Endothelial cell of umbilical vein (primary cell): ENCODE results near the gene P2RY8. TPM values are rescaled to one million over a fixed set of nuclear protein-coding genes. Genes with fewer than 3 reads are reported as not detected.

Experiments
- BruUV-seq: library from RNA; stranded (reverse); fragments of 400-500 nt; replicated peaks from 2 replicates; lab custom pipeline; 2021; lab: Mats Ljungman, UMichigan
- CTCF ChIA-PET: fragments of 300-600, 350-600 bp; sonication (Branson Sonifier 250); formaldehyde crosslinking; loops from one replicate; lab custom pipeline; 2021; ENCODE audit warnings: antibody characterized with exemption, inconsistent platforms; lab: Charles Lee
- POLR2A ChIA-PET: fragments of 300-600, 350-600 bp; sonication (Branson Sonifier 250); formaldehyde crosslinking; loops from one replicate; lab custom pipeline; 2021; ENCODE audit warnings: antibody characterized with exemption, inconsistent platforms; lab: Charles Lee
- DNase-seq: peaks from one replicate; pipeline ENCODE4 v3.0.0-alpha.2; 2011; ENCODE audit warnings: low read depth, low spot score
- FAIRE-seq: peaks from 2 replicates; lab custom pipeline; 2011; peaks lifted over from hg19 to GRCh38; lab: Jason Lieb, UNC
- H2AFZ ChIP-seq: 2 replicates; pipeline ENCODE4 v1.6.0; 2012; ENCODE audit warnings: low read depth, low read length, control low read depth, inconsistent platforms
- H3K27ac ChIP-seq: 2 replicates; pipeline ENCODE4 v1.5.1; 2011; ENCODE audit warnings: low read depth, mild to moderate bottlenecking, control low read depth, low read length, moderate library complexity; ENCODE audit not compliant: insufficient read depth
- H3K27me3 ChIP-seq, 2 experiments: 2 replicates each; pipeline versions ENCODE4 v1.6.0 to v1.6.1; 2011; ENCODE audit warnings: low read length in 2 of 2, mixed read lengths in 1 of 2; ENCODE audit not compliant: control insufficient read depth in 2 of 2, insufficient read depth in 2 of 2
- H3K36me3 ChIP-seq, 2 experiments: 2 replicates in 1 of 2; 3 replicates in 1 of 2; pipeline ENCODE4 v1.5.1; 2011; ENCODE audit warnings: low read length in 2 of 2, mild to moderate bottlenecking in 1 of 2, moderate library complexity in 1 of 2; ENCODE audit not compliant: control insufficient read depth in 2 of 2, insufficient read depth in 2 of 2; ENCODE audit errors: extremely low read depth in 1 of 2
- H3K4me1 ChIP-seq: 3 replicates; pipeline ENCODE4 v1.5.1; 2011; ENCODE audit warnings: mild to moderate bottlenecking, low read length; ENCODE audit not compliant: control insufficient read depth, insufficient read depth; ENCODE audit errors: extremely low read depth
- H3K4me2 ChIP-seq: 2 replicates; pipeline ENCODE4 v1.6.1; 2011; ENCODE audit warnings: low read length, control low read depth, mixed read lengths; ENCODE audit not compliant: insufficient read depth
- H3K4me3 ChIP-seq, 3 experiments: fragments of 200-600 bp in 1 of 3; sonication (generic), shearing (Covaris generic) in 1 of 3; replicated peaks in 1 of 3; 2 replicates each; pipeline ENCODE4 v1.5.1; 2011 to 2016; ENCODE audit warnings: control low read depth in 3 of 3, low read length in 3 of 3, mild to moderate bottlenecking in 2 of 3, inconsistent platforms in 1 of 3, low read depth in 1 of 3, moderate library complexity in 1 of 3; ENCODE audit not compliant: insufficient read depth in 1 of 3
- H3K79me2 ChIP-seq: 2 replicates; pipeline ENCODE4 v1.6.0; 2012; ENCODE audit warnings: low read length, inconsistent platforms; ENCODE audit not compliant: control insufficient read depth, insufficient read depth
- H3K9ac ChIP-seq: replicated peaks from 2 replicates; pipeline ENCODE3; 2011; ENCODE audit warnings: low read length, control low read depth; ENCODE audit not compliant: insufficient read depth; ENCODE audit errors: extremely low read depth
- H3K9me1 ChIP-seq: replicated peaks from 3 replicates; pipeline ENCODE4 v1.6.0; 2011; ENCODE audit warnings: mild to moderate bottlenecking, low read length; ENCODE audit not compliant: control insufficient read depth, insufficient read depth; ENCODE audit errors: extremely low read depth
- H3K9me3 ChIP-seq: replicated peaks from 2 replicates; pipeline ENCODE4 v1.5.1; 2012; ENCODE audit warnings: low read length, inconsistent platforms; ENCODE audit not compliant: control insufficient read depth, insufficient read depth
- H4K20me1 ChIP-seq: replicated peaks from 2 replicates; pipeline ENCODE3; 2011; ENCODE audit warnings: mild to moderate bottlenecking, low read length; ENCODE audit not compliant: control insufficient read depth, insufficient read depth; ENCODE audit errors: extremely low read depth
- EZH2 ChIP-seq: IDR thresholded peaks from 2 replicates; pipeline ENCODE4 v1.6.1; 2012; ENCODE audit warnings: borderline replicate concordance, low read depth, mild to moderate bottlenecking, moderate library complexity, low read length, inconsistent platforms; ENCODE audit not compliant: severe bottlenecking
- FOS ChIP-seq: IDR thresholded peaks from 2 replicates; pipeline ENCODE4 v1.6.1; 2011; ENCODE audit warnings: mild to moderate bottlenecking, low read length, moderate library complexity, borderline replicate concordance; ENCODE audit not compliant: insufficient read depth
- GATA2 ChIP-seq: IDR thresholded peaks from 2 replicates; pipeline ENCODE4 v1.7.0; 2011; ENCODE audit warnings: low read depth, mild to moderate bottlenecking, moderate library complexity, mixed read lengths, low read length; ENCODE audit not compliant: insufficient read length, insufficient read depth
- JUN ChIP-seq: IDR thresholded peaks from 2 replicates; pipeline ENCODE4 v1.6.1; 2011; ENCODE audit warnings: borderline replicate concordance, low read depth; ENCODE audit not compliant: insufficient read length, insufficient read depth
- MYC ChIP-seq: IDR thresholded peaks from one replicate; pipeline ENCODE4 v1.6.1; 2011; ENCODE audit warnings: mild to moderate bottlenecking, low read depth, low read length
- POLR2A ChIP-seq: IDR thresholded peaks from 2 replicates; pipeline ENCODE4 v1.6.1; 2012; ENCODE audit warnings: low read depth, mild to moderate bottlenecking, control low read depth, low read length
- POLR2AphosphoS5 ChIP-seq: IDR thresholded peaks from 2 replicates; pipeline ENCODE4 v1.6.1; 2012; ENCODE audit warnings: low read depth, mild to moderate bottlenecking, control low read depth, low read length, moderate library complexity; ENCODE audit not compliant: insufficient read depth
- dilution Hi-C: fragments of 300-500 bp; cut with MboI; formaldehyde crosslinking; loops from one replicate; pipeline ENCODE4 v1.15.0; 2019; ENCODE audit warnings: low sequenced_read_pairs; ENCODE audit not compliant: extremely low pct_ligation_motif_present
- intact Hi-C: fragments of 100-400 bp; cut with micrococcal nuclease; formaldehyde crosslinking; loops from one replicate; pipeline ENCODE4 v1.10.0; 2022
- polyA plus RNA-seq, 4 experiments: library from polyadenylated mRNA; depleted of rRNA in 3 of 4; stranded (reverse) in 3 of 4; unstranded in 1 of 4; fragments of >200 nt; gene quantifications; 2 replicates each; pipeline versions ENCODE4 v1.2.1 to v1.2.3, GENCODE V29; 2011 to 2012; ENCODE audit warnings: missing spikeins in 1 of 4
- total RNA-seq: library from RNA; stranded (reverse); gene quantifications from 2 replicates; pipeline ENCODE4 v1.2.3, GENCODE V29; 2021
- TF ChIP-seq, protein P1 (sequence below), 2 donors: IDR thresholded peaks; 1 replicate in 1 of 2; 2 replicates in 1 of 2; pipeline ENCODE4 v1.5.1; 2011; ENCODE audit warnings: low read length in 2 of 2, mild to moderate bottlenecking in 2 of 2, moderate library complexity in 2 of 2, control low read depth in 1 of 2, inconsistent platforms in 1 of 2, low read depth in 1 of 2; ENCODE audit not compliant: insufficient read depth in 1 of 2; ENCODE audit errors: extremely low read depth in 1 of 2
- TF ChIP-seq, protein P2 (sequence below): IDR thresholded peaks from 2 replicates; pipeline ENCODE4 v1.6.1; 2011; ENCODE audit not compliant: insufficient read depth, insufficient read length

Gene P2RY8
- total and polyA plus RNA-seq, 2 donors (not counting 3 experiments of a cell fraction or from before 2014, with no cell fraction given), result not detected

- CTCF ChIA-PET, result no interaction called here
These were observed 15.5 kb downstream of the P2RY8 start for GRCh38 chrX:1521459-1521956.

DNA sequence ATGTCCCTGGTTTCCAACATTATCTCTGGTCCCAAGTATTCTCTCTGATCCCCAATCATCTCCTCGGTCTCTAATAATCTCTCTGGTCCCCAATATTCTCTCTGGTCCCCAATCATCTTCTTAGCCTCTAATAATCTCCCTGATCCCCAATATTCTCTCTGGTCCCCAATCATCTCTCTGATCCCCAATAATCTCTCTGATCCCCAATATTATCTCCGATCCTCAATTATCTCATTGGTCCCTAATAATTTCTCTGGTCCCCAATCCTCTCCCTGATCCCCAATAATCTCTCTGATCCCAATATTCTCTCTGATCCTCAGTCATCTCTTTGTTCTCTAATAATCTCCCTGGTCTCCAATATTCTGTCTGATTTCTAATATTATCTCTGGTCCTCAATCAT, 16.6 kb downstream of the P2RY8 start:
- TF ChIP-seq POLR2AphosphoS5, result no peak
- no peak for TF ChIP-seq JUN
- no peak for TF ChIP-seq FOS
- TF ChIP-seq POLR2A, result no peak
- TF ChIP-seq, protein P1, sequence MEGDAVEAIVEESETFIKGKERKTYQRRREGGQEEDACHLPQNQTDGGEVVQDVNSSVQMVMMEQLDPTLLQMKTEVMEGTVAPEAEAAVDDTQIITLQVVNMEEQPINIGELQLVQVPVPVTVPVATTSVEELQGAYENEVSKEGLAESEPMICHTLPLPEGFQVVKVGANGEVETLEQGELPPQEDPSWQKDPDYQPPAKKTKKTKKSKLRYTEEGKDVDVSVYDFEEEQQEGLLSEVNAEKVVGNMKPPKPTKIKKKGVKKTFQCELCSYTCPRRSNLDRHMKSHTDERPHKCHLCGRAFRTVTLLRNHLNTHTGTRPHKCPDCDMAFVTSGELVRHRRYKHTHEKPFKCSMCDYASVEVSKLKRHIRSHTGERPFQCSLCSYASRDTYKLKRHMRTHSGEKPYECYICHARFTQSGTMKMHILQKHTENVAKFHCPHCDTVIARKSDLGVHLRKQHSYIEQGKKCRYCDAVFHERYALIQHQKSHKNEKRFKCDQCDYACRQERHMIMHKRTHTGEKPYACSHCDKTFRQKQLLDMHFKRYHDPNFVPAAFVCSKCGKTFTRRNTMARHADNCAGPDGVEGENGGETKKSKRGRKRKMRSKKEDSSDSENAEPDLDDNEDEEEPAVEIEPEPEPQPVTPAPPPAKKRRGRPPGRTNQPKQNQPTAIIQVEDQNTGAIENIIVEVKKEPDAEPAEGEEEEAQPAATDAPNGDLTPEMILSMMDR (IDR thresholded peaks at IDR 0.05; ENCODE audit: extremely low read depth in 1 of 2, insufficient read depth in 1 of 2, low read depth in 1 of 2, low read length in 2 of 2), result no peak
- TF ChIP-seq GATA2, result no peak
- no peak for TF ChIP-seq MYC
- H3K27me3 ChIP-seq, result no peaks in the 10 kb centered on the region
- no peaks in the 10 kb centered on the region for H3K4me1 ChIP-seq
- H3K9ac ChIP-seq, result no peak overlapping the region
- no peak for DNase-seq
- no peaks in the 10 kb centered on the region for H3K36me3 ChIP-seq
- H2AFZ ChIP-seq, result no peak overlapping the region
- no peaks in the 10 kb centered on the region for H3K9me3 ChIP-seq
- no peak overlapping the region for H3K4me3 ChIP-seq
- no peak for FAIRE-seq
- intact Hi-C loops, result no loop called here
- no TSS peak for BruUV-seq
- ChIA-PET POLR2A (no interaction called here), CTCF (no interaction called here)
- no peaks in the 10 kb centered on the region for H3K79me2 ChIP-seq
- H3K4me2 ChIP-seq, result no peak overlapping the region
- dilution Hi-C loops, result no loop called here
- H4K20me1 ChIP-seq, result no peaks in the 10 kb centered on the region
- H3K27ac ChIP-seq, result no peak overlapping the region
- H3K9me1 ChIP-seq, result no peaks in the 10 kb centered on the region

More at GRCh38 chrX:1521459-1521956, 15.5 kb downstream of the P2RY8 start:
- dilution Hi-C loops (no loop called here), intact Hi-C loops (no loop called here)
- no peak overlapping the region for H3K9ac ChIP-seq
- no peak overlapping the region for H2AFZ ChIP-seq
- H3K4me2 ChIP-seq, result no peak overlapping the region
- no peaks in the 10 kb centered on the region for H3K4me1 ChIP-seq
- no peak overlapping the region for H3K27ac ChIP-seq
- no peak for TF ChIP-seq MYC
- no peak for TF ChIP-seq FOS
- no peak for TF ChIP-seq EZH2
- TF ChIP-seq, protein P2, sequence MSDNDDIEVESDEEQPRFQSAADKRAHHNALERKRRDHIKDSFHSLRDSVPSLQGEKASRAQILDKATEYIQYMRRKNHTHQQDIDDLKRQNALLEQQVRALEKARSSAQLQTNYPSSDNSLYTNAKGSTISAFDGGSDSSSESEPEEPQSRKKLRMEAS, result no peak
- no peaks in the 10 kb centered on the region for H3K79me2 ChIP-seq
- H3K4me3 ChIP-seq, result no peak overlapping the region
- FAIRE-seq (no peak), DNase-seq (no peak)
- H4K20me1 ChIP-seq, result no peaks in the 10 kb centered on the region
- H3K9me3 ChIP-seq, result no peaks in the 10 kb centered on the region
- H3K27me3 ChIP-seq, result no peaks in the 10 kb centered on the region
- H3K36me3 ChIP-seq, result no peaks in the 10 kb centered on the region
- BruUV-seq, result no TSS peak
- POLR2A ChIA-PET, result no interaction called here
- no peaks in the 10 kb centered on the region for H3K9me1 ChIP-seq
